Activated naive CD4-positive, alpha-beta T cell treated with anti-CD3 and anti-CD28 coated beads, Interleukin-2, amount 50 U/mL, for 24 hours (primary cell): Measurements from ENCODE around the gene HAUS1.
"Not testable (repeated sequence)": the region's sequence is repeated elsewhere in the genome, so short reads cannot be mapped to it uniquely, and the experiment has no call there.

Source experiments
- H3K27ac Mint-ChIP-seq: one replicate; pipeline ENCODE4 v1.8.0; 2021; ENCODE audit warnings: mild to moderate bottlenecking, mixed read lengths
- H3K27me3 Mint-ChIP-seq: one replicate; pipeline ENCODE4 v1.8.0; 2021; ENCODE audit warnings: mixed read lengths
- H3K36me3 Mint-ChIP-seq: one replicate; pipeline ENCODE4 v1.8.0; 2021; ENCODE audit warnings: mixed read lengths
- H3K4me1 Mint-ChIP-seq: one replicate; pipeline ENCODE4 v1.8.0; 2021; ENCODE audit warnings: mixed read lengths
- H3K4me3 Mint-ChIP-seq: one replicate; pipeline ENCODE4 v1.8.0; 2021; ENCODE audit warnings: mild to moderate bottlenecking, mixed read lengths
- H3K9me3 Mint-ChIP-seq: one replicate; pipeline ENCODE4 v1.8.0; 2021; ENCODE audit warnings: mixed read lengths

The HAUS1 gene

DNA sequence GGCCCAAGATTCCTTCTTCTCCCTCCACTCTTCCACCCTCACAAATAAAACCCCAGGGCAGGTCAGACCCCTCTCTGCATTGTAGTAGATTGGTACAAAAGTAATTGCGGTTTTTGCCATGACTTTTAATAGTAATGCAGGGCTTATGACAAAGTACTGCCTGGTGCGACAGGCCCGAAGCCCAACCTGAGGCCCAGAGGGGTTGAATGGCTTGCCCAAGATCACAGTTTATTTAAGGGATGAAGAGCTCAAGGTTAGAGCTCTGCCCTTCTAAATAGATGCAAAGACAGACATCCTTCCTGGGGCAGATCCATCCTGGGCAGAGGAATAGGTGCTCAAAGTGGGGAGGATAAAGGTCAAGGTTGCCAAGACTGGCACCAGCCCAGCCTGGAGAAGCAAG lies 31.2 kb upstream of the HAUS1 start:
- Mint-ChIP-seq H3K9me3 (no peaks in the 10 kb centered on the region), H3K27me3 (no peaks in the 10 kb centered on the region), H3K4me1 (peaks cover 44% of the 10 kb centered on the region), H3K4me3 (peak overlapping the region; percentile 87), H3K36me3 (no peaks in the 10 kb centered on the region), H3K27ac (peak overlapping the region; percentile 68)

DNA sequence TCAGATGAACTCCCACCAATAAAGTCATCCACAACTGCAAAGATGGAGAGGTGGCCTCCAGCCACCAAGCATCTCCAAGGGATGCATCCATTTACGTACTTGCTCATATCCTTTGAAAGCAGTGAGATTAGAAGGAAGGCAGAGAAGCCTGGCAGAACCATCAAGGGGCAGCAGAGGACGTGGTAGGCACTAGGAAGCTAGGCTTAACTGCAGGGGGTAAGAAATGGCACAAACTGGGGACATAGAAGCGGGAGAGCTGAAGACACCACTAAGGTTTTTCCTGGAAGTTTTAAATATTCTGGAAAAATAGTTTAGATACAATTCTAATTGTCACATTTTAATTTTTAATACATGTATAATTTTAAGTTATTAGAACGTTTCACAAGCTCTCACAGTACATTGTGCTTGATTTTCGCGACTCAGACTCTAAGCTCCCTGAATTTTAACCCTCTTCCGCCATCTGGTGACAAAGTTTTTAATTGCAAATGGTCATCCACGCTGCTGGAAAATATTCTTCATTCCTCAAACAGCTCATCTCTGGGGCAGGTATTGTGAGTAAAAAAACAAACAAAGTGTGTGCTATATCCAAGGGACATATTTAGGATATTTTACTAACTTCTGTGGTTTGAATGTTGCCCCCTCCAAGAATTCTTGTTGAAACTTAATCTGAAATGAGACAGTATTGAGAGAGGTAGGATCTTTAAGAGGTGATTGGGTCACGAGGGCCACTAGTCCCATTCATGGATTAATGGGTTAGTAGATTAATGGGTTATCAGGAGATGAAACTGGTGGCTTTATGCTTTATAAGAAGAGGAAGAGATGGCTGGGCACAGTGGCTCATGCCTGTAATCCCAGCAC lies 30.5 kb upstream of the HAUS1 start:
- Mint-ChIP-seq H3K4me1 (peaks cover 42% of the 10 kb centered on the region), H3K27me3 (no peaks in the 10 kb centered on the region), H3K36me3 (no peaks in the 10 kb centered on the region), H3K9me3 (no peaks in the 10 kb centered on the region), H3K4me3 (peak overlapping the region; percentile 61), H3K27ac (peak overlapping the region; percentile 70)

DNA sequence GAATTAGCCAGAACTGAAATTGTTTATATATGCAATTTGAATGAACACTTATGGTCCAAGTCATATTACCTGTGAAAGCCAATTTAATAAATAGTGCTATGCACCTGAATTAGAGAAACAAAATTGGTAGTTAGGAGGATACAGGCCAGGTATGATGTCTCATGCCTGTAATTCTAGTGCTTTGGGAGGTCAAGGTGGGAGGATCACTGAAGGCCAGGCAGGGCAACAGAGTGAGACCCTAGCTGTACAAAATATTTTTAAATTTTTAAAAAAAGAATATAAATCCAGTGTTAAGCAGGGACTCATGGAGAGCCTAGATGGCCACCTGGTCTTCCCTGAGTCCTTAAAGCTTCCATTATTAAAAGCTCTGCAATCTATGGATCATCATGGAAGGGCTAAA lies 24.8 kb upstream of the HAUS1 start:
- Mint-ChIP-seq H3K4me1 (no peaks in the 10 kb centered on the region), H3K27ac (no peak overlapping the region), H3K9me3 (no peaks in the 10 kb centered on the region), H3K4me3 (no peak overlapping the region), H3K36me3 (peaks cover 5% of the 10 kb centered on the region), H3K27me3 (no peaks in the 10 kb centered on the region)

DNA sequence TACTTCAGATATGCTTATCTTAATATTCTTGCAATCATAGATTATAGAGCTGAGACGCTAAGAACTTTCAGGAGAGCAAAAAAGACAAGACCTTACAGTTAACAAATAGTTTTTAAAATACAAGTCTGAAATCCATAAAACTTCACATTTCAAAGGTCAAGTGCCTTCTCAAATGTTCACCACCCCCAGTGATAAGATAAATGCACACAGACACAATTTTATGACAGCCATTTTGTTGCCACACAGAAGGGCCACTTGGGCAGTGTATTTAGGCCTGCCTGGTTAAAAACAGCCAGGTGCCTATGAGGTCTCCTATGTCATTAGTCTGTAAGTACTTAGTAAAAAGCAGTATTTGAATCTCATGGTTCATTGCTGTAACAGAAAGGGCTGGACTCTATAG lies 24.0 kb upstream of the HAUS1 start:
- H3K4me3 Mint-ChIP-seq, result no peak overlapping the region
- H3K27me3 Mint-ChIP-seq, result no peaks in the 10 kb centered on the region

DNA sequence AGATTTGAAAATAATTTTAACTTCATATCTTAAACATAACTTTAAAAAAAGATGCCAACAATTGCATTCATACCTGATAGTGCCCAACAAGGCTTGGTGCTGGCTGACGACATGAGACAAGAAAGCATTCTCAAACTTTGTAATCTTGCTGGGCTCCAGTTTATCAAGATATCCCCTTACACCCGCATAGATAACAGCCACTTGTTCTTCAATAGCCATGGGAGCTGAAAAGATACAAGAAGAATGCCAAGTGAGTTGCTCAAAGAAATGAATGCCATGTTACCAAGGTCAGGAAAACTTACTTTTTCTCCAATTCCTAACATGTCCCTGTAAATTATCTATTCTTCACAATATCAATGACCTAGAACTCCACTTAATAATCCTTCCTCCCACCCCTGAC lies 19.8 kb upstream of the HAUS1 start:
- H3K36me3 Mint-ChIP-seq, result peaks cover 21% of the 10 kb centered on the region
- no peaks in the 10 kb centered on the region for H3K9me3 Mint-ChIP-seq
- H3K27me3 Mint-ChIP-seq, result no peaks in the 10 kb centered on the region
- peaks cover 3% of the 10 kb centered on the region for H3K4me1 Mint-ChIP-seq
- no peak overlapping the region for H3K4me3 Mint-ChIP-seq
- H3K27ac Mint-ChIP-seq, result no peak overlapping the region

More for the DNA sequence above, 24.0 kb upstream of the HAUS1 start:
- H3K36me3 Mint-ChIP-seq, result peaks cover 6% of the 10 kb centered on the region
- H3K27ac Mint-ChIP-seq, result peak overlapping the region; percentile 65
- no peaks in the 10 kb centered on the region for H3K4me1 Mint-ChIP-seq
- no peaks in the 10 kb centered on the region for H3K9me3 Mint-ChIP-seq

DNA sequence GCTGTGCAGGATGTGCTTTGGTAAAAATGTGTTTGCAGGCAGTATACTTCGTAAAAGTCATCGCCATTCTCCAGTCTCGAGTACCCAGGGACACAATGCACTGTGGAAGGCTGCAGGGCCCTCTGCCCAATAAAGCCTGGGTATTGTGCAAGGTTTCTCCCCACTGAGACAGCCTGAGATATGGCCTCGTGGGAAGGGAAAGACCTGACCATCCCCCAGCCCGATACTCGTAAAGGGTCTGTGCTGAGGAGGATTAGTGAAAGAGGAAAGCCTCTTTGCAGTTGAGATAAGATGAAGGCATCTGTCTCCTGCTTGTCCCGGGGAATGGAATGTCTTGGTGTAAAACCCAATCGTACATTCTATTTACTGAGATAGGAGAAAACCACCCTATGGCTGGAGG lies 15.7 kb upstream of the HAUS1 start:
- peaks cover 27% of the 10 kb centered on the region for H3K4me1 Mint-ChIP-seq
- peaks cover 32% of the 10 kb centered on the region for H3K36me3 Mint-ChIP-seq

DNA sequence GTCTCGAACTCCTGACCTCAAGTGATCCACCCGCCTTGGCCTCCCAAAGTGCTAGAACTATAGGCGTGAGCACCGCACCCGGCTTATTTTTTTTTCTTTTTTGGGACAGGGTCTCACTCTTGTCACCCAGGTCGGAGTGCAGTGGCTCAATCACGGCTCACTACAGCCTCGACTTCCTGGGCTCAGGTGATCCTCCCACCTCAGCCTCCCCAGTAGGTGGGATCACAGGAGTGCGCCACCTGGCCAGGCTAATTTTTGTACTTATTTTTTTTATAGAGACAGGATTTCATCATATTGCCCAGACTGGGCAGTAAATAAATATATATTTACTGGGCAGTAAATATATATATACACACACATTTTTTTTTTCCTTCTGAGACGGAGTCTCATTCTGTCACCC lies 8.7 kb upstream of the HAUS1 start:
- H3K27ac Mint-ChIP-seq, result no peak overlapping the region
- H3K4me1 Mint-ChIP-seq, result peaks cover 42% of the 10 kb centered on the region
- H3K9me3 Mint-ChIP-seq, result no peaks in the 10 kb centered on the region
- no peaks in the 10 kb centered on the region for H3K27me3 Mint-ChIP-seq
- peak overlapping the region; percentile 64 for H3K4me3 Mint-ChIP-seq
- peaks cover 13% of the 10 kb centered on the region for H3K36me3 Mint-ChIP-seq

More for the DNA sequence above, 15.7 kb upstream of the HAUS1 start:
- H3K9me3 Mint-ChIP-seq, H3K27me3 Mint-ChIP-seq, H3K27ac Mint-ChIP-seq, H3K4me3 Mint-ChIP-seq: not testable (repeated sequence)

DNA sequence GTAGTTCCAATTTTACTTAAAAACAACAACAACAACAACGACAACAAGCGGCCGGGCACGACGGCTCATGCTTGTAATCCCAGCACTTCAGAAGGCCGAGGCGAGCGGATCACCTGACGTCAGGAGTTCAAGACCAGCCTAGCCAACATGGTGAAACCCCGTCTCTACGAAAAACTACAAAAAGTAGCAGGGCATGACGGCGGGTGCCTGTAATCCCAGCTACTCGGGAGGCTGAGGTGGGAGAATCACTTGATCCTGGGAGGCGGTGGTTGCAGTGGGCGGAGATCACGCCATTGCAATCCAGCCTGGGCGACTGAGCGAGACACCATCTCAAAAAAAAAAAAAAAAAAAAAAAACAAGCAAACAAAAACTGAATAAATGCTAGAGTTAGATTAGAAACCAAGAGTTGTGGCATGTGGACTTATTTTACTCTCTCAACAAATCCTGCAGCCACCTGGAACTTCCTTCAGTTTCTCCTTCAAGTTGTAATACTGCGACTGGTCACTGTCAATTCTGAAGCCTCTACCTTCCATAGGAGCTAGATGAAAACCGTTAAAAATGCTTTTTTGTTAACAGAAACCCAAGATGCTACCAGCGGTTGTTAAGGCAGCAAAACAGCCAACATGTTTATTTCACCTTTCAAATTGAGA lies 7.4 kb upstream of the HAUS1 start:
- Mint-ChIP-seq H3K36me3 (peaks cover 9% of the 10 kb centered on the region), H3K27ac (peak overlapping the region; percentile 100), H3K9me3 (no peaks in the 10 kb centered on the region), H3K4me3 (peak overlapping the region; percentile 99), H3K27me3 (no peaks in the 10 kb centered on the region), H3K4me1 (peaks cover 32% of the 10 kb centered on the region)

DNA sequence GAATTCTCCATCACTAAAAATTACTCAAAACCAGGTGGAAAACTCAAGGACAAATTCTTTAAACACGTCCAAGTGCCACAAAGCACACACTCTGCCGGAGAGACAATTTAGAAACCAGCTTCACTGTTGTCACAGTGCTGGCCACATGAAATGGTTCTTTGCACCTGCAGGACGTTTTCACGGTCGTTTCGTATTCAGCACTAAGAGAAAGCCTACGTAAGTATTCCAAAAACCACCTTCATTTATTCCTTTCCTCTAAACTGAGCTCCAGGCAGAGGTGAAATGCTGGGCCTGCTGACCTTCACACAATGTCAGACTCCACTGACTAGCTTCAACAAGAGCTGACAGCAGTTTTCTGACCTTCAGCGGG lies 6.8 kb upstream of the HAUS1 start:
- peak overlapping the region; percentile 99 for H3K4me3 Mint-ChIP-seq
- peak overlapping the region; percentile 100 for H3K27ac Mint-ChIP-seq
- H3K36me3 Mint-ChIP-seq, result peaks cover 9% of the 10 kb centered on the region
- H3K27me3 Mint-ChIP-seq, result no peaks in the 10 kb centered on the region
- peaks cover 30% of the 10 kb centered on the region for H3K4me1 Mint-ChIP-seq
- no peaks in the 10 kb centered on the region for H3K9me3 Mint-ChIP-seq

DNA sequence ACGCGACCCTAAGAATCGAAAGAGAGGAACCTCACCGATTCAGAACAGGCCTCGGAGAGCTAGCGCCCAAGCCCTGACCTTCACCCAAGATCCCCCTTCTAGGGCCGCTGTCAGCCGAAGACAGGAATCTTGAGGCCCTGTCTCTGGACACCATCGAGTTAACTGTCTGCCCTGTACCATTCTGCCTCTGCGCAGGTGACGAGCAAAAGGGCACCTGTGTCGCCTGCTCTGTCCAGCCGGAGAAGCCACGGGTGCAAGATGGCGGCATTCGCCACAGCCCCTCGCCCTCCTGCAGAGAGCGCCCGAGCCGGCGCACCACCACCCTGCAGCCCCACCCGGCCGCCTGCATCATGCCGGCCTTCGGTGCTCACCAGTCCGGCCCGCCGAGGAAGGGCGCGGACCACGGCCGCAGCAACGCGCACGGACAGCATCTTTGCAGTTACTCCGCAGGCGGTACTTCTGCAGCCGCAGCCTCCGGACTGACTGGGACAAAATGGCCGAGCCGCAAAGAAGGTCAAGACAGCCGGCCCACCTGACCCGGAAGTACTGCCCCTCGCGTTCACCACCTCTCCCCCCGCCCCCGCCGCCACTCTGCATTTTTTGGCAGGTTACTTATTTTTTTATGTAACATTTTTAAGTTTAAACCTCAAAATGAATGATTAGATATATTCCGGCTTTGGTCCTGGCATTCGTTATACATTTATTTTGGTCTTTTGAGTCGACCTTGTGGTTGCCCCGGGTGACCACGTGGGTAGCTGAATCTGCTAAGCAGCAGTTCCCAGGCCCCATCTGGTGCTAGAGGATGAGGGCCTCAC lies 6.2 kb upstream of the HAUS1 start, which contains the start of gene ATP5F1A:
ATP5F1A (minus strand) TSS at position 496 of the 815 bp plus-strand sequence; CDS start at position 431, 65 bp downstream.
- peak within 1 kb of the TSS; percentile 99 for H3K4me3 Mint-ChIP-seq
- H3K9me3 Mint-ChIP-seq, result no peaks in the 10 kb centered on the region
- H3K36me3 Mint-ChIP-seq, result peaks cover 9% of the 10 kb centered on the region
- no peaks in the 10 kb centered on the region for H3K27me3 Mint-ChIP-seq
- H3K4me1 Mint-ChIP-seq, result peaks cover 30% of the 10 kb centered on the region
- peak within 1 kb of the TSS; percentile 100 for H3K27ac Mint-ChIP-seq

DNA sequence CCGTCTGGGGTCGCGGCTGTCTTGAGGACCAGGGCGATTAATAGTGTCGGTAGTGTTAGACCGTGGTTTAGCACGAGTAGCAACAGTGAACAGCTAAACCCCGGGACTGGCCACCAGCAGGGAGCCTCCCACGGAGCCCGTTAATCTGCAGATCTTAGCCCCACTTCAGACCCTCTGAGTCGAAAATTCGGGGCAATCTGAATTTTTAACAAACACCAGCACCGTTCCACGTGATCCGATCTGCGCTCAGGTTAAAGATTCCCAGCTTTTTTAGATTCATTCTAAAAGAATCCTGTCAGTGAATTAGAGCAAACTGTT lies 5.6 kb upstream of the HAUS1 start:
- H3K27me3 Mint-ChIP-seq, result no peaks in the 10 kb centered on the region
- H3K4me3 Mint-ChIP-seq, result peak overlapping the region; percentile 99
- H3K27ac Mint-ChIP-seq, result peak overlapping the region; percentile 100
- peaks cover 27% of the 10 kb centered on the region for H3K4me1 Mint-ChIP-seq
- no peaks in the 10 kb centered on the region for H3K9me3 Mint-ChIP-seq
- H3K36me3 Mint-ChIP-seq, result peaks cover 9% of the 10 kb centered on the region

DNA sequence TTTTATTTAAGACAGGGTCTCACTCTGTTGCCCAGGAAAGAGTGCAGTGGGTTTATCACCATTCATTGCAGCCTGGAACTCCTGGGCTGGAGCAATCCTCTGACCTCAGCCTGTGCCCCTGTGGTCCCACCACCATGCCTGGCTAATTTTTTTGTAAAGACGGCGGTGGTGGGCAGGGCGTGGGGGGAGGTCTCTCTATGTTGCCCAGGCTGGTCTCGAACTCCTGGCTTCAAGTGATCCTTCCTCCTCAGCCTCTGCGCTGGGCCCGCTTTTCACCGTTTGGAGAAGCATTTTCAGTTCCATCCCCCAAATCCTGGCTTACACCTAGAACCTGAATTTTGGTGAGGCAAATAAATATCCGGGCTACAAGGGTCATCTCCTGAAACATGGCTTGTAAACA lies 4.7 kb upstream of the HAUS1 start:
- no peaks in the 10 kb centered on the region for H3K27me3 Mint-ChIP-seq
- no peak overlapping the region for H3K4me3 Mint-ChIP-seq
- H3K36me3 Mint-ChIP-seq, result peaks cover 6% of the 10 kb centered on the region
- H3K27ac Mint-ChIP-seq, result no peak overlapping the region
- H3K9me3 Mint-ChIP-seq, result no peaks in the 10 kb centered on the region
- peaks cover 25% of the 10 kb centered on the region for H3K4me1 Mint-ChIP-seq

DNA sequence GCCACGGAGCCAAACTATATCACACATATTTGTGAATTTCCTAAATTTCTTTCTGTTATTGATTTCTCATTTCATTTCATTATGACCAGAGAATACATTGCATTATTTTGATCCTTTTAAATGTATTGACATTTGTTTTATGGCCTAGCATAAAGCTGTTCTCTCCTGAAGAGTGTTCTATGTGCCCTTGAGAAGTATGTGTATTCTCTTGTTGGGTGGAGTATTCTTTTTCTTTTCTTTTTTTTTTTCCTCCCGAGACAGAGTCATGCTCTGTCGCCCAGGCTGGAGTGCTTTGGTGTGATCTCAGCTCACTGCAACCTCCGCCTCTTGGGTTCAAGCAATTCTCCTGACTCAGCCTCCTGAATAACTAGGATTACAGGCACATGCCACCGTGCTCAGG lies 5.2 kb downstream of the HAUS1 start:
- no peak overlapping the region for H3K27ac Mint-ChIP-seq
- no peaks in the 10 kb centered on the region for H3K27me3 Mint-ChIP-seq
- H3K4me3 Mint-ChIP-seq, result no peak overlapping the region
- peaks cover 30% of the 10 kb centered on the region for H3K4me1 Mint-ChIP-seq
- H3K9me3 Mint-ChIP-seq, result no peaks in the 10 kb centered on the region
- peaks cover 11% of the 10 kb centered on the region for H3K36me3 Mint-ChIP-seq

DNA sequence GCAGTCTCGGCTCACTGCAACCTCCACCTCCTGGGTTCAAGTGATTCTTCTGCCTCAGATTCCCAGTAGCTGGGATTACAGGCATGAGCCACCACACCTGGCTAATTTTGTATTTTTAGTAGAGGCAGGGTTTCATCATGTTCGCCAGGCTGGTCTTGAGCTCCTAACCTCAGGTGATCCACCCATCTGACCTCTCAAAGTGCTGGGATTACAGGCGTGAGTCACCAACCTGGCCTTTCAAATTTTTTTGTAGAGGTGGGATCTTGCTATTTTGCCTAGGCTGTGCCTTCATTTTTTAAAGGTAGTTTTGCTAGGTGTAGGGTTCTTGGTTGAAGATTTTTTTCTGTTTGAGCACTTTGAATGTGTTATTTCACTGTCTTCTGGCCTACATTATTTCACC lies 6.2 kb downstream of the HAUS1 start:
- H3K36me3 Mint-ChIP-seq, result peaks cover 11% of the 10 kb centered on the region
- H3K9me3 Mint-ChIP-seq, result no peaks in the 10 kb centered on the region
- no peak overlapping the region for H3K4me3 Mint-ChIP-seq
- no peak overlapping the region for H3K27ac Mint-ChIP-seq
- H3K27me3 Mint-ChIP-seq, result no peaks in the 10 kb centered on the region
- peaks cover 22% of the 10 kb centered on the region for H3K4me1 Mint-ChIP-seq

DNA sequence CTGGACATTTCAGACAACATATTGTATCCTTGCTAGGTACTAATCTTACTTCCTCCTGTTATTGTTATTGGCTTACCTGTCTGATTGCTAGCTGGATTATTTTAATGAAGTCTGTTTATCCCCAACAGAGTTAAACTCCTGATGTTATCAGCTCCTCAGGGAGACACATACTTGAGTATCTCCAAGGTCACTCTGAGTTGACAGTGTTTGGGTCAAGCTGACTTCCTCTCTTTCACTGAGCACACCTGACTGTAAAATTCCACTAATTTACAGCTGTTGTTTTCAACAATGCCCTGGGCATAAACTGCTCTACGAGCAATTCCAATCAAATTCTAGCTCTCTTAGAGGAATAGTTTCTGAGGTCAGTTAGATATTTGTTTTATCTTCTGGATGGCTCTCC lies 9.6 kb downstream of the HAUS1 start:
- Mint-ChIP-seq H3K27me3 (no peaks in the 10 kb centered on the region), H3K9me3 (no peaks in the 10 kb centered on the region), H3K4me1 (peaks cover 10% of the 10 kb centered on the region), H3K4me3 (no peak overlapping the region), H3K27ac (no peak overlapping the region), H3K36me3 (peaks cover 9% of the 10 kb centered on the region)

DNA sequence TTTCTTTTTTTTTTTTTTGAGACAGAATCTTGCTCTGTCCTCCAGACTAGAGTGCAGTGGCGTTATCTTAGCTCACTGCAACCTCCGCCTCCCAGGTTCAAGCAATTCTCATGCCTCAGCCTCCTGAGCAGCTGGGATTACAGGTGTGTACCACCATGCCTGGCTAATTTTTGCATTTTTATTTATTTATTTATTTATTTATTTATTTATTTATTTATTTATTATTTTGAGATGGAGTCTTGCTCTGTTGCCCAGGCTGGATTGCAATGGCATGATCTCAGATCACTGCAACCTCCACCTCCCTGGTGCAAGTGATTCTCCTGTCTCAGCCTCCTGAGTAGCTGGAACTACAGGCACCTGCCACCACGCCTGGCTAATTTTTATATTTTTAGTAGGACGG lies 22.4 kb downstream of the HAUS1 start:
- H3K4me1 Mint-ChIP-seq, H3K27me3 Mint-ChIP-seq, H3K27ac Mint-ChIP-seq, H3K9me3 Mint-ChIP-seq, H3K4me3 Mint-ChIP-seq: not testable (repeated sequence)
- peaks cover 15% of the 10 kb centered on the region for H3K36me3 Mint-ChIP-seq
